Measurements from ENCODE around the gene ADGRA3. TPM values are rescaled to one million over a fixed set of nuclear protein-coding genes. Genes with fewer than 3 reads are reported as not detected.

Gene ADGRA3
- total RNA-seq, 1 experiment from 2014 or later: 40.5 TPM

DNA sequence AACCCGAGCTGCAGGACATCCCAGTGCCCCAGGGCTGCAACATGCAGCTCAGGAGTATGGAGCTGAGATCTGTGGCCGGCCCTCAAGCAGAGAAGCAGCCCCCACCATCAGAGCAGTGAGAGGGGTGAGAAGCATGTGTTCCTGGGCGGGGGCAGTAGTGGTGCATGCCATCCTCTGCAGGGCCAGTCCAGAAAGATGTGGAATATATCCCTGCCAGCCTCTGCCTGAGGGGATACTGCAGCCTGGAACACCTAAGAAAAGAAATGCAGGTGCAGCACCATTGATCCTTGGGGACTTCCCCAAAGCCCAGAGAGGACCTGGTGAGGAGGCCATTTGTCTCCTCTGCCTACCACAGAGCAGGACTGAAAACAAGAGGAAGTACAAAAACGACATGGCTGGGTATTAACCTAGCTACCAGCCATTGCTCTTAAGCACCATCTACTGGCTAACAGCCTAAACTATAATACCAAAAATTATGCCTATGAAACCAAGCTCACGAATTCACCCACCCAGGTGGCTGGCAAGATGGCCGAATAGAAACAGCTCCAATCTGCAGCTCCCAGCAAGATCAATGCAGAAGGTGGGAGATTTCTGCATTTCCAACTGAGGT is 158.8 kb downstream of the ADGRA3 start (continued):
- TF ChIP-seq, protein P1, sequence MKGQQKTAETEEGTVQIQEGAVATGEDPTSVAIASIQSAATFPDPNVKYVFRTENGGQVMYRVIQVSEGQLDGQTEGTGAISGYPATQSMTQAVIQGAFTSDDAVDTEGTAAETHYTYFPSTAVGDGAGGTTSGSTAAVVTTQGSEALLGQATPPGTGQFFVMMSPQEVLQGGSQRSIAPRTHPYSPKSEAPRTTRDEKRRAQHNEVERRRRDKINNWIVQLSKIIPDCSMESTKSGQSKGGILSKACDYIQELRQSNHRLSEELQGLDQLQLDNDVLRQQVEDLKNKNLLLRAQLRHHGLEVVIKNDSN (CRISPR knock-in tag; IDR thresholded peaks at IDR 0.05): no peak
- TF ChIP-seq, protein P2, sequence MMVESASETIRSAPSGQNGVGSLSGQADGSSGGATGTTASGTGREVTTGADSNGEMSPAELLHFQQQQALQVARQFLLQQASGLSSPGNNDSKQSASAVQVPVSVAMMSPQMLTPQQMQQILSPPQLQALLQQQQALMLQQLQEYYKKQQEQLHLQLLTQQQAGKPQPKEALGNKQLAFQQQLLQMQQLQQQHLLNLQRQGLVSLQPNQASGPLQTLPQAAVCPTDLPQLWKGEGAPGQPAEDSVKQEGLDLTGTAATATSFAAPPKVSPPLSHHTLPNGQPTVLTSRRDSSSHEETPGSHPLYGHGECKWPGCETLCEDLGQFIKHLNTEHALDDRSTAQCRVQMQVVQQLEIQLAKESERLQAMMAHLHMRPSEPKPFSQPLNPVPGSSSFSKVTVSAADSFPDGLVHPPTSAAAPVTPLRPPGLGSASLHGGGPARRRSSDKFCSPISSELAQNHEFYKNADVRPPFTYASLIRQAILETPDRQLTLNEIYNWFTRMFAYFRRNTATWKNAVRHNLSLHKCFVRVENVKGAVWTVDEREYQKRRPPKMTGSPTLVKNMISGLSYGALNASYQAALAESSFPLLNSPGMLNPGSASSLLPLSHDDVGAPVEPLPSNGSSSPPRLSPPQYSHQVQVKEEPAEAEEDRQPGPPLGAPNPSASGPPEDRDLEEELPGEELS (CRISPR knock-in tag; IDR thresholded peaks at IDR 0.05): no peak
- TF ChIP-seq, protein P3, sequence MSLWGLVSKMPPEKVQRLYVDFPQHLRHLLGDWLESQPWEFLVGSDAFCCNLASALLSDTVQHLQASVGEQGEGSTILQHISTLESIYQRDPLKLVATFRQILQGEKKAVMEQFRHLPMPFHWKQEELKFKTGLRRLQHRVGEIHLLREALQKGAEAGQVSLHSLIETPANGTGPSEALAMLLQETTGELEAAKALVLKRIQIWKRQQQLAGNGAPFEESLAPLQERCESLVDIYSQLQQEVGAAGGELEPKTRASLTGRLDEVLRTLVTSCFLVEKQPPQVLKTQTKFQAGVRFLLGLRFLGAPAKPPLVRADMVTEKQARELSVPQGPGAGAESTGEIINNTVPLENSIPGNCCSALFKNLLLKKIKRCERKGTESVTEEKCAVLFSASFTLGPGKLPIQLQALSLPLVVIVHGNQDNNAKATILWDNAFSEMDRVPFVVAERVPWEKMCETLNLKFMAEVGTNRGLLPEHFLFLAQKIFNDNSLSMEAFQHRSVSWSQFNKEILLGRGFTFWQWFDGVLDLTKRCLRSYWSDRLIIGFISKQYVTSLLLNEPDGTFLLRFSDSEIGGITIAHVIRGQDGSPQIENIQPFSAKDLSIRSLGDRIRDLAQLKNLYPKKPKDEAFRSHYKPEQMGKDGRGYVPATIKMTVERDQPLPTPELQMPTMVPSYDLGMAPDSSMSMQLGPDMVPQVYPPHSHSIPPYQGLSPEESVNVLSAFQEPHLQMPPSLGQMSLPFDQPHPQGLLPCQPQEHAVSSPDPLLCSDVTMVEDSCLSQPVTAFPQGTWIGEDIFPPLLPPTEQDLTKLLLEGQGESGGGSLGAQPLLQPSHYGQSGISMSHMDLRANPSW (CRISPR knock-in tag; conservative IDR thresholded peaks at IDR 0.05; ENCODE audit: low read depth): no peak
- TF ChIP-seq MXD4 (CRISPR knock-in tag; IDR thresholded peaks at IDR 0.05; ENCODE audit: borderline replicate concordance) (no peak), NFE2L1 (CRISPR knock-in tag; IDR thresholded peaks at IDR 0.05) (no peak), IRF2 (CRISPR knock-in tag; IDR thresholded peaks at IDR 0.05; ENCODE audit: borderline replicate concordance, low read depth) (no peak), NFYB (CRISPR knock-in tag; conservative IDR thresholded peaks at IDR 0.05; ENCODE audit: low read depth) (no peak), ZNF232 (CRISPR knock-in tag; IDR thresholded peaks at IDR 0.05) (no peak)
- TF ChIP-seq, protein P4, sequence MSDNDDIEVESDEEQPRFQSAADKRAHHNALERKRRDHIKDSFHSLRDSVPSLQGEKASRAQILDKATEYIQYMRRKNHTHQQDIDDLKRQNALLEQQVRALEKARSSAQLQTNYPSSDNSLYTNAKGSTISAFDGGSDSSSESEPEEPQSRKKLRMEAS (CRISPR knock-in tag; IDR thresholded peaks at IDR 0.05): no peak
- TF ChIP-seq, protein P5, sequence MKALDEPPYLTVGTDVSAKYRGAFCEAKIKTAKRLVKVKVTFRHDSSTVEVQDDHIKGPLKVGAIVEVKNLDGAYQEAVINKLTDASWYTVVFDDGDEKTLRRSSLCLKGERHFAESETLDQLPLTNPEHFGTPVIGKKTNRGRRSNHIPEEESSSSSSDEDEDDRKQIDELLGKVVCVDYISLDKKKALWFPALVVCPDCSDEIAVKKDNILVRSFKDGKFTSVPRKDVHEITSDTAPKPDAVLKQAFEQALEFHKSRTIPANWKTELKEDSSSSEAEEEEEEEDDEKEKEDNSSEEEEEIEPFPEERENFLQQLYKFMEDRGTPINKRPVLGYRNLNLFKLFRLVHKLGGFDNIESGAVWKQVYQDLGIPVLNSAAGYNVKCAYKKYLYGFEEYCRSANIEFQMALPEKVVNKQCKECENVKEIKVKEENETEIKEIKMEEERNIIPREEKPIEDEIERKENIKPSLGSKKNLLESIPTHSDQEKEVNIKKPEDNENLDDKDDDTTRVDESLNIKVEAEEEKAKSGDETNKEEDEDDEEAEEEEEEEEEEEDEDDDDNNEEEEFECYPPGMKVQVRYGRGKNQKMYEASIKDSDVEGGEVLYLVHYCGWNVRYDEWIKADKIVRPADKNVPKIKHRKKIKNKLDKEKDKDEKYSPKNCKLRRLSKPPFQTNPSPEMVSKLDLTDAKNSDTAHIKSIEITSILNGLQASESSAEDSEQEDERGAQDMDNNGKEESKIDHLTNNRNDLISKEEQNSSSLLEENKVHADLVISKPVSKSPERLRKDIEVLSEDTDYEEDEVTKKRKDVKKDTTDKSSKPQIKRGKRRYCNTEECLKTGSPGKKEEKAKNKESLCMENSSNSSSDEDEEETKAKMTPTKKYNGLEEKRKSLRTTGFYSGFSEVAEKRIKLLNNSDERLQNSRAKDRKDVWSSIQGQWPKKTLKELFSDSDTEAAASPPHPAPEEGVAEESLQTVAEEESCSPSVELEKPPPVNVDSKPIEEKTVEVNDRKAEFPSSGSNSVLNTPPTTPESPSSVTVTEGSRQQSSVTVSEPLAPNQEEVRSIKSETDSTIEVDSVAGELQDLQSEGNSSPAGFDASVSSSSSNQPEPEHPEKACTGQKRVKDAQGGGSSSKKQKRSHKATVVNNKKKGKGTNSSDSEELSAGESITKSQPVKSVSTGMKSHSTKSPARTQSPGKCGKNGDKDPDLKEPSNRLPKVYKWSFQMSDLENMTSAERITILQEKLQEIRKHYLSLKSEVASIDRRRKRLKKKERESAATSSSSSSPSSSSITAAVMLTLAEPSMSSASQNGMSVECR (CRISPR knock-in tag; IDR thresholded peaks at IDR 0.05; ENCODE audit: borderline replicate concordance): no peak
- TF ChIP-seq, protein P6, sequence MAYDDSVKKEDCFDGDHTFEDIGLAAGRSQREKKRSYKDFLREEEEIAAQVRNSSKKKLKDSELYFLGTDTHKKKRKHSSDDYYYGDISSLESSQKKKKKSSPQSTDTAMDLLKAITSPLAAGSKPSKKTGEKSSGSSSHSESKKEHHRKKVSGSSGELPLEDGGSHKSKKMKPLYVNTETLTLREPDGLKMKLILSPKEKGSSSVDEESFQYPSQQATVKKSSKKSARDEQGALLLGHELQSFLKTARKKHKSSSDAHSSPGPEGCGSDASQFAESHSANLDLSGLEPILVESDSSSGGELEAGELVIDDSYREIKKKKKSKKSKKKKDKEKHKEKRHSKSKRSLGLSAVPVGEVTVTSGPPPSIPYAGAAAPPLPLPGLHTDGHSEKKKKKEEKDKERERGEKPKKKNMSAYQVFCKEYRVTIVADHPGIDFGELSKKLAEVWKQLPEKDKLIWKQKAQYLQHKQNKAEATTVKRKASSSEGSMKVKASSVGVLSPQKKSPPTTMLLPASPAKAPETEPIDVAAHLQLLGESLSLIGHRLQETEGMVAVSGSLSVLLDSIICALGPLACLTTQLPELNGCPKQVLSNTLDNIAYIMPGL (CRISPR knock-in tag; IDR thresholded peaks at IDR 0.05): no peak

DNA sequence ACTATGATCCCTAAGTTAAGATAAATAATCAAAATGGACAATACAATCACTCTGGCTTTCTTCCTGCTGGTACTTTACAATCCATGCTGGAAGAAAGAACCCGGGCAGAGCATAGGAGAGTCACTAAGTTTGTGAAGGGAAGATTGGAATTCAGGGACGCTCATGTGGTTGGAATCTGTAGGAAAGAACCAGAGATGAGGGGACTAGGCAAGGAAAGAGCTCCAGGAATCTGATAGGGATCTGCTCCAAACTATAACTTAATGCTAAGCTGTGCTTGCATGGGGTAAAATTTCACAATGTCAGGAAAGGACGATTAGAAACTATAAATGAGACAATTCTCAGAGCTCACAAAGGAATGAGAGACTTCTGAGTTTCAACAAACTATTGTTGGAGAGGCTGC is 167.5 kb downstream of the ADGRA3 start:
- Mint-ChIP-seq H3K4me3 (no peak overlapping the region), H3K9me3 (peaks cover 10% of the 10 kb centered on the region; the same call in 1 of the 2 replicates), H3K27ac (peak overlapping the region; percentile 4; the same call in 1 of the 2 replicates), H3K27me3 (ENCODE audit: low read depth) (no peaks in the 10 kb centered on the region; the same call in 1 of the 2 replicates), H3K36me3 (no peaks in the 10 kb centered on the region), H3K4me1 (no peaks in the 10 kb centered on the region)
- ATAC-seq (no peak), DNase-seq (ENCODE audit: low spot score) (no peak)
- ChIA-PET POLR2A (no interaction called here), CTCF (interaction anchor here (0.6 kb wide), 1 partner anchor 559 kb away, joined by 3 read pairs; no protein-coding TSS in a partner anchor)
- TF ChIP-seq TCF7 (CRISPR knock-in tag; IDR thresholded peaks at IDR 0.05; ENCODE audit: low read depth) (no peak), GABPB1 (CRISPR knock-in tag; IDR thresholded peaks at IDR 0.05) (no peak), EMX1 (CRISPR knock-in tag; IDR thresholded peaks at IDR 0.05) (no peak), CREB1 (CRISPR knock-in tag; IDR thresholded peaks at IDR 0.05) (no peak), GRHL2 (CRISPR knock-in tag; IDR thresholded peaks at IDR 0.05; ENCODE audit: insufficient replicate concordance, severe bottlenecking) (no peak)
- TF ChIP-seq, protein P7, sequence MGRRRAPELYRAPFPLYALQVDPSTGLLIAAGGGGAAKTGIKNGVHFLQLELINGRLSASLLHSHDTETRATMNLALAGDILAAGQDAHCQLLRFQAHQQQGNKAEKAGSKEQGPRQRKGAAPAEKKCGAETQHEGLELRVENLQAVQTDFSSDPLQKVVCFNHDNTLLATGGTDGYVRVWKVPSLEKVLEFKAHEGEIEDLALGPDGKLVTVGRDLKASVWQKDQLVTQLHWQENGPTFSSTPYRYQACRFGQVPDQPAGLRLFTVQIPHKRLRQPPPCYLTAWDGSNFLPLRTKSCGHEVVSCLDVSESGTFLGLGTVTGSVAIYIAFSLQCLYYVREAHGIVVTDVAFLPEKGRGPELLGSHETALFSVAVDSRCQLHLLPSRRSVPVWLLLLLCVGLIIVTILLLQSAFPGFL (CRISPR knock-in tag; IDR thresholded peaks at IDR 0.05; ENCODE audit: borderline replicate concordance): no peak
- TF ChIP-seq, protein P8, sequence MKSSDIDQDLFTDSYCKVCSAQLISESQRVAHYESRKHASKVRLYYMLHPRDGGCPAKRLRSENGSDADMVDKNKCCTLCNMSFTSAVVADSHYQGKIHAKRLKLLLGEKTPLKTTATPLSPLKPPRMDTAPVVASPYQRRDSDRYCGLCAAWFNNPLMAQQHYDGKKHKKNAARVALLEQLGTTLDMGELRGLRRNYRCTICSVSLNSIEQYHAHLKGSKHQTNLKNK (CRISPR knock-in tag; IDR thresholded peaks at IDR 0.05): no peak
- TF ChIP-seq, protein P9, sequence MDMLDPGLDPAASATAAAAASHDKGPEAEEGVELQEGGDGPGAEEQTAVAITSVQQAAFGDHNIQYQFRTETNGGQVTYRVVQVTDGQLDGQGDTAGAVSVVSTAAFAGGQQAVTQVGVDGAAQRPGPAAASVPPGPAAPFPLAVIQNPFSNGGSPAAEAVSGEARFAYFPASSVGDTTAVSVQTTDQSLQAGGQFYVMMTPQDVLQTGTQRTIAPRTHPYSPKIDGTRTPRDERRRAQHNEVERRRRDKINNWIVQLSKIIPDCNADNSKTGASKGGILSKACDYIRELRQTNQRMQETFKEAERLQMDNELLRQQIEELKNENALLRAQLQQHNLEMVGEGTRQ (CRISPR knock-in tag; IDR thresholded peaks at IDR 0.05): no peak
